ENCODE results near the gene TRIO.

The TRIO gene

DNA sequence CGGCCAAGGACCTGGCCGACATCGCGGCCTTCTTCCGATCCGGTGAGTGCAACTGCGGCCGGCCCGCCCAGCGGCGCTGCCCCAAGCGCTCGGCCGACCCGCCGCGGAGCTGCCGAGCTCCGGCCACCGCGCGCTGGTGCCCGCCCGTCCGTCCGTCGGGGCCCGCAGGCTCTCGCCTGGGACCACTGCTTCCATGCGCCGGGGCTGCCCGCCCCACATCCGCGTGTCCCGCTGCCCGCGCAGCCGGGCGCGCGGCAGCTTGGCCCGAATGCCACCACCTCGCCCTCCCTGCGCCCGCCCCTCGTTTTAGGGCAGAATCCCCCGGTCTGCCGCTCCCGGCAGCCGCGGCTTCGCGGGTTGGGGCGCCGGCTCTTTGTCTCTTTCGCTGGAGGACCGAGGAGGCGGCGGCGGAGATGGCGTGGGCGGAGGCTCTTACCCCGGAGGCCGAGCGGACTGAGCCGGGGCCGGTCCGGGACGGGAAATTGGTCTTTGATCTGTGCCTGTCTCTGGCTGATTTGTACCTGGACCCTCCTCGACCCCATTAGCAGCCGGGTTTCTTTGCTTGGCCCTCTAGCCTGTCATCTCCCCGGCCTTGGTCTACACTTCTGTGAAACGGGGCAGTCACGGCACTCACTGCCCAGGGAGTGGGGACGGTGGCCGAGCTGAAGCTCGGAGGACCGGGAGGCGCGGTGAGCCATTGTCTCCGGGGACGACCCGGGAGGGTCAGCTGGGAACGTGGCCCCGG lies 871 bp downstream of the TRIO start:
- TF ChIP-seq, protein P1, sequence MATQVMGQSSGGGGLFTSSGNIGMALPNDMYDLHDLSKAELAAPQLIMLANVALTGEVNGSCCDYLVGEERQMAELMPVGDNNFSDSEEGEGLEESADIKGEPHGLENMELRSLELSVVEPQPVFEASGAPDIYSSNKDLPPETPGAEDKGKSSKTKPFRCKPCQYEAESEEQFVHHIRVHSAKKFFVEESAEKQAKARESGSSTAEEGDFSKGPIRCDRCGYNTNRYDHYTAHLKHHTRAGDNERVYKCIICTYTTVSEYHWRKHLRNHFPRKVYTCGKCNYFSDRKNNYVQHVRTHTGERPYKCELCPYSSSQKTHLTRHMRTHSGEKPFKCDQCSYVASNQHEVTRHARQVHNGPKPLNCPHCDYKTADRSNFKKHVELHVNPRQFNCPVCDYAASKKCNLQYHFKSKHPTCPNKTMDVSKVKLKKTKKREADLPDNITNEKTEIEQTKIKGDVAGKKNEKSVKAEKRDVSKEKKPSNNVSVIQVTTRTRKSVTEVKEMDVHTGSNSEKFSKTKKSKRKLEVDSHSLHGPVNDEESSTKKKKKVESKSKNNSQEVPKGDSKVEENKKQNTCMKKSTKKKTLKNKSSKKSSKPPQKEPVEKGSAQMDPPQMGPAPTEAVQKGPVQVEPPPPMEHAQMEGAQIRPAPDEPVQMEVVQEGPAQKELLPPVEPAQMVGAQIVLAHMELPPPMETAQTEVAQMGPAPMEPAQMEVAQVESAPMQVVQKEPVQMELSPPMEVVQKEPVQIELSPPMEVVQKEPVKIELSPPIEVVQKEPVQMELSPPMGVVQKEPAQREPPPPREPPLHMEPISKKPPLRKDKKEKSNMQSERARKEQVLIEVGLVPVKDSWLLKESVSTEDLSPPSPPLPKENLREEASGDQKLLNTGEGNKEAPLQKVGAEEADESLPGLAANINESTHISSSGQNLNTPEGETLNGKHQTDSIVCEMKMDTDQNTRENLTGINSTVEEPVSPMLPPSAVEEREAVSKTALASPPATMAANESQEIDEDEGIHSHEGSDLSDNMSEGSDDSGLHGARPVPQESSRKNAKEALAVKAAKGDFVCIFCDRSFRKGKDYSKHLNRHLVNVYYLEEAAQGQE (IDR thresholded peaks at IDR 0.05; ENCODE audit: insufficient read depth in 1 of 2, low read depth in 2 of 2, low read length in 2 of 2): no peak
- no peak for TF ChIP-seq POLR2AphosphoS5 (IDR thresholded peaks at IDR 0.05; ENCODE audit: low read depth, low read length)
- no peak for TF ChIP-seq FOXP2 (optimal IDR thresholded peaks at IDR 0.05; ENCODE audit: borderline replicate concordance, extremely low read depth, extremely low read length, insufficient read depth)
- TF ChIP-seq TAF1 (IDR thresholded peaks at IDR 0.05; ENCODE audit: borderline replicate concordance, insufficient read depth, low read length): no peak
- no peak; the same call in 1 of the 2 replicates for TF ChIP-seq SIN3A (IDR thresholded peaks at IDR 0.05; ENCODE audit: borderline replicate concordance, insufficient read depth, low read length)

DNA sequence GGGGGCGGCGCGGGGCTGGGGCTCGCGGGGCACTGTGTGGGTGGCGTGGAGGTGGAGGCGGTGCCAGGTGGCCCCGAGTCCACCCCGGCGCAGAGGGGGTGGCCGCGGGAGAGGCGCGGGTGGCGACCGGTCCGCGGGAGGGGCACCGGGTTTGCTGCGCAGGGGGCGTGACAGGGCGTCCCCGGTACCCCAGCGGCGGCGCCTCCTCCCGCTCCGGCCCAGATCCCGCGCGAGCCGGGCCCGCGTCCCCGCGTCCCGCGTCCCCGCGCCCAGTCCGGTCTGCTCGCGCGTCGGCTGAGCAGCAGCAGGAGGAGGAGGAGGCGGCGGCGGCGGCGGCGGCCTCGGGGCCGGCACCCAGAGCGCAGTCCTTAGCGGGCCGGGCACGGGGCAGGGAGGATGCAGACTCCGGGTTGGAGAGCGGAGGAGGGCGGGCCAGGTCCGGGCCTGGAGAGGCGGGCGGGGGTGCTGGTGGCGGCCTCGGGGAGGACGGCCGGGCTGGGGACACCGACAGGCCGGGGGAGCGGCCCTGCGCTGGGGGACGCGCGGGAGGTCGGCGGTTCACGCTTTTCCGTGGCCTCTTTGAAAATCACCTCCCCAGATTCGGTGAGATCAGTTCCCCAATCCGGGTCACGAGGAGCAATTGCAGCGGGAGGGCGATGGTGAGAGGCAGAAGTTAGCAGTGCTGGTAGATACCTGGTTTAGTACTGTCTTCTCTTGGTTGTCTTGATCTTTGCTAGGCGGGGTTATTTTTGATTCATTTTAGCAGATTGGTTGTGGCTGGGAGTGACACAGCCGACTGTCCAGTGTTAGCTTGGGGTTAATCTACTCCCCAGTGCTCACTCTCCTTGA lies 1.7 kb downstream of the TRIO start:
- TF ChIP-seq TAF1 (IDR thresholded peaks at IDR 0.05; ENCODE audit: borderline replicate concordance, insufficient read depth, low read length) (peak; percentile 67; the same call in 1 of the 2 replicates), FOXP2 (optimal IDR thresholded peaks at IDR 0.05; ENCODE audit: borderline replicate concordance, extremely low read depth, extremely low read length, insufficient read depth) (no peak), POLR2AphosphoS5 (IDR thresholded peaks at IDR 0.05; ENCODE audit: low read depth, low read length) (peak; percentile 62; the same call in 1 of the 2 replicates), SIN3A (IDR thresholded peaks at IDR 0.05; ENCODE audit: borderline replicate concordance, insufficient read depth, low read length) (no peak)
- TF ChIP-seq, protein P1 (IDR thresholded peaks at IDR 0.05; ENCODE audit: insufficient read depth in 1 of 2, low read depth in 2 of 2, low read length in 2 of 2): no peak

DNA sequence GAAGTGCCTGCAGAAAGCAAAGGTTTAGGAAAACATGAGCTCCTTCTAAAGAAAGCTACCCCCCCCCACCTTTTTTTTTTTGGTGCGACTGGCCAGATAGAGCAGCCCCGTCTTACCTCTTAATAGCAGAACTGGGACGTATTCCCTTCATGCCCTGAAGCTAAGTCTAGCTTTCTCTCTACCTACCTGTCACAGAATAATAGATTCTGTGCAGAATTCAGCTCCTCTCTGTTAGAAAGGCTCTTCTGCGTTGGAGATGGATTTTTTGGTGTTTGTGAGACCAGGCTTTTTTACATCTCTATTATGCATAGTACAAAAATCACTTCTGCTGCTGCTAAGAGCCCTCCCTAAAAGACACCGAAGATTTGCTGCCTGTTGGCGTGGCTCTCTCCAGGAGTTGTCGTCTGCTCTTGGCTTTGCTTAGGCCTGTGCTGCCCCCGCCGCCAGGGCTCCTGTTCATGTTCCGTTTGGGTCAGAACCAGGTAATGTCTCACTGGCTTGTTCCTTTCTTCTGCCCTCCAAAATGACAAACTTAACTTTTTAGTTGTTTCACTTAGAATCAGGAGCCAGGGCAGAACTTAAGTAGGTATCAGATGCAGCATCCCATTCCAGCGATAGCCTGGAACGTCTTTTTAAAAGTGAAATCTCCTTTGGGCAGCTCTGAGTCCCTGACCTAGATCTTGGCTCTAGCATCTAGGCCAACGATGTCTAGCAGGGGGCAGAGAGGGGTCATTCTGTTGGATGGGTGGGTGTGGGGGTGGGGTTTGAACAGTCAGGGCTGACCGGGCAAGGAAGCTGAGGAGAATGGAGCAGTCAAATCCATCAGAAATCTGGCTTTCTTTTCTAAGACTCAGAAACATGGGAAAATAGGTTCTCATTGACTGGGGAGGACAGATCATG lies 2.5 kb downstream of the TRIO start:
- TF ChIP-seq POLR2AphosphoS5 (IDR thresholded peaks at IDR 0.05; ENCODE audit: low read depth, low read length) (no peak), TAF1 (IDR thresholded peaks at IDR 0.05; ENCODE audit: borderline replicate concordance, insufficient read depth, low read length) (no peak), FOXP2 (optimal IDR thresholded peaks at IDR 0.05; ENCODE audit: borderline replicate concordance, extremely low read depth, extremely low read length, insufficient read depth) (no peak), SIN3A (IDR thresholded peaks at IDR 0.05; ENCODE audit: borderline replicate concordance, insufficient read depth, low read length) (no peak)
- TF ChIP-seq, protein P1 (IDR thresholded peaks at IDR 0.05; ENCODE audit: insufficient read depth in 1 of 2, low read depth in 2 of 2, low read length in 2 of 2): no peak

DNA sequence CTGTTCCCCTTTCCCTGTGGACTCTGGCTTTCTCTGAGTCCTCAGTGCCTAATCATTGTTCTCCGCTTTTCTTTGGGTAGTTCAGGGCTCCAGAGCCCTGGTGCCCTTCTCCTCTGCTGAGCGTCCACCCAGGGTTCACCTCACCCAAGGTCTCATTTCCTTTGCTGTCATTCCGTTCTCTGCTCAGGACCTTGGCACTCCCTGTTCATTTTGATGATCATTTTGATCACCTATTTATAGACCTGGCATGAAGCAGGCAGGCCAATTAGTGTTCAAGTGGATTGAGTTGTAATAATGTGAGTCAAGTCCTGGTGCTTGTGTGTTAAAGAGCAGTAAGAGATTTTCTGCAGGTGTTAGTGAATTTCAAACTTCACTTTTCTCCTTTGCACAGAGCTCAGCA lies 3.6 kb downstream of the TRIO start:
- TF ChIP-seq SIN3A (IDR thresholded peaks at IDR 0.05; ENCODE audit: borderline replicate concordance, insufficient read depth, low read length) (no peak), POLR2AphosphoS5 (IDR thresholded peaks at IDR 0.05; ENCODE audit: low read depth, low read length) (no peak), TAF1 (IDR thresholded peaks at IDR 0.05; ENCODE audit: borderline replicate concordance, insufficient read depth, low read length) (no peak), FOXP2 (optimal IDR thresholded peaks at IDR 0.05; ENCODE audit: borderline replicate concordance, extremely low read depth, extremely low read length, insufficient read depth) (no peak)
- TF ChIP-seq, protein P1 (IDR thresholded peaks at IDR 0.05; ENCODE audit: insufficient read depth in 1 of 2, low read depth in 2 of 2, low read length in 2 of 2): no peak

Measured in PFSK-1 (cell line).